Heart left ventricle (tissue), 16 donors: ENCODE results near the gene PHF1. TPM values are rescaled to one million over a fixed set of nuclear protein-coding genes. Genes with fewer than 3 reads are reported as not detected.
"Not testable (repeated sequence)": the region's sequence is repeated elsewhere in the genome, so short reads cannot be mapped to it uniquely, and the experiment has no call there.

ENCODE experiments used
- ATAC-seq, 4 donors: fragments of 200-7000 bp; cut with Tn5 transposase; one replicate each; pipeline ENCODE4 v1.9.1; 2020 to 2022; ENCODE audit warnings: moderate library complexity in 4 of 4, mild to moderate bottlenecking in 3 of 4, moderate number of reproducible peaks in 1 of 4
- DNase-seq, 5 donors: peaks; one replicate each; pipeline ENCODE4 v3.0.0-alpha.2; 2020
- H3K27ac ChIP-seq, 12 donors: fragments of 200-600 bp; sonication (generic) in 4 of 12; one replicate each; pipeline versions ENCODE4 v1.5.0 to v1.8.0; 2016 to 2022; ENCODE audit warnings: mild to moderate bottlenecking in 2 of 12
- H3K27me3 ChIP-seq, 9 donors: fragments of 200-600 bp; sonication (generic) in 2 of 9; one replicate each; pipeline versions ENCODE4 v1.5.1 to v1.8.0; 2016 to 2022; ENCODE audit warnings: mild to moderate bottlenecking in 3 of 9
- H3K36me3 ChIP-seq, 9 donors: fragments of 200-600 bp; sonication (generic) in 2 of 9; one replicate each; pipeline versions ENCODE4 v1.5.0 to v1.8.0; 2018 to 2022; ENCODE audit warnings: mild to moderate bottlenecking in 2 of 9
- H3K4me1 ChIP-seq, 12 donors: fragments of 200-600 bp; sonication (generic) in 4 of 12; one replicate each; pipeline versions ENCODE4 v1.5.0 to v1.8.0; 2016 to 2022; ENCODE audit warnings: mild to moderate bottlenecking in 3 of 12
- H3K4me3 ChIP-seq, 12 donors: fragments of 200-600 bp; sonication (generic) in 4 of 12; one replicate each; pipeline versions ENCODE4 v1.5.0 to v1.8.0; 2017 to 2022; ENCODE audit warnings: mild to moderate bottlenecking in 9 of 12, moderate library complexity in 4 of 12
- H3K9me3 ChIP-seq, 12 donors: fragments of 200-600 bp; sonication (generic) in 4 of 12; one replicate each; pipeline versions ENCODE4 v1.5.0 to v1.8.0; 2016 to 2022; ENCODE audit warnings: mild to moderate bottlenecking in 1 of 12
- POLR2A ChIP-seq, 2 donors: fragments of 450-650 bp; IDR thresholded peaks; one replicate each; pipeline ENCODE4 v1.6.1; 2017; ENCODE audit warnings: antibody characterized with exemption in 2 of 2, mild to moderate bottlenecking in 2 of 2, moderate library complexity in 2 of 2
- WGBS, 4 donors: extraction: QIAGEN DNeasy Blood & Tissue Kit in 2 of 4; methylation state at CpG; one replicate each; pipeline versions ENCODE4 v1.1.5 to v1.1.7; 2013 to 2018; 5-methylcytosine and 5-hydroxymethylcytosine counted together
- intact Hi-C, 10 donors: fragments of 100-400 bp; cut with DNase I; formaldehyde crosslinking; loops; one replicate each; pipeline versions ENCODE4 v1.11.1 to v1.14.2; 2022
- polyA plus RNA-seq, 2 donors: library from polyadenylated mRNA; stranded (reverse); fragments of 200-250 nt; gene quantifications; one replicate each; pipeline ENCODE4 v1.2.3, GENCODE V29; 2013
- total RNA-seq, 9 donors: library from RNA; depleted of rRNA in 2 of 9; stranded (reverse); fragments of >200 nt in 2 of 9; fragmentation: NEBNext Ultra II Directional in 3 of 9; extraction: Animal tissue kit (Norgen Biotek cat#: 25700) in 3 of 9; gene quantifications; one replicate each; pipeline versions ENCODE4 v1.1.0 to v1.2.4, GENCODE V29; 2016 to 2023
- TF ChIP-seq, protein P1 (sequence below), 12 donors: fragments of 200-600 bp; sonication (generic) in 4 of 12; IDR thresholded peaks; one replicate each; pipeline versions ENCODE4 v1.5.0 to v1.8.0; 2018 to 2022; ENCODE audit warnings: antibody characterized with exemption in 12 of 12, mild to moderate bottlenecking in 5 of 12
- donor health status: ischemic (EF 13 %, LVEDD 7.1; RV severe dilation, severe dysfunction).
- donor health status: healthy with polysubstance abuse.
- donor health status: DM: no; HTN: yes; CAD: no.
- donor health status: DM: no; HTN: no; CAD: no.
- donor health status: ischemic (EF 25% LVEDD 6.9; RV normal size, moderate dysfunction).
- donor health status: ischemic (EF 25% LVEDD 5.7; RV mildly dilated, moderate dysfunction).
- donor health status: healthy.
- donor health status: DM: yes; HTN: yes; CAD: no.
- donor health status: ischemic (EF 35%, LVEDD 5.7; RV mildly dilated, moderate dysfunction).
- donor health status: nonischemic (EF 11% LVEDD 7.7; RV severe dilation, severe dysfunction).
- donor health status: DM: yes; HTN: yes; CAD: no.
- donor health status: PGD.
- donor health status: ischemic (EF 29% LVEDD 5.4; RV normal size, mild dysfunction).
- donor health status: nonischemic (EF 23%, LVEDD 6.1; RV moderate dilation, normal function).

Gene PHF1
- total and polyA plus RNA-seq, 11 donors, result 43.0 to 82.1 (median 50.0) TPM

DNA sequence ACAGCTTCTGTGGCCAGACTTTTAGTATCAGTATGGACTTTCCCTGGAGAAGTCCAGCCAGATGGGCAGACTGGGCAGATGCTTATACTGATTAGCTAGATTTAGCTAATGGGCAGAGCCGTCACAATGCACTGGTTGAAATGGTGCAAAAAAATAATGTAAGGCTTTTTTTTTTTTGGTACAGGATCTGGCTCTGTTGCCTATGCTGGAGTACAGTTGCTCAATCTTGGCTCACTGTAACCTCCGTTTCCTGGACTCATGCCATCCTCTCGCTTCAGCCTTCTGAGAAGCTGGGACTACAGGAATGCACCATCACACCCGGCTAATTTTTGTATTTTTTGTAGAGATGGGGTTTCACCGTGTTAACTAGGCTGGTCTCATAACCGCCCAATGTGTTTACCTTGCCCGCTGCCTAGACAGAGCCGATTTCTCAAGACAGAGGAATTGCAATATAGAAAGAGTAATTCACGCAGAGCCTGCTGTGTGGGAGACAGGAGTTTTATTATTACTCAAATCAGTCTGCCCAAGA lies 35.6 kb upstream of the PHF1 start:
- no peak overlapping the region for H3K4me3 ChIP-seq
- H3K27ac ChIP-seq, result peak overlapping the region in 9 of 12 donors; percentile 23 to 91 (median 46)
- no peaks in the 10 kb centered on the region for H3K27me3 ChIP-seq
- ATAC-seq (peak; percentile 81 to 93 (median 92)), DNase-seq (peak; percentile 65 to 80 (median 74))
- no peak for TF ChIP-seq POLR2A (IDR thresholded peaks at IDR 0.05)
- TF ChIP-seq, protein P1, sequence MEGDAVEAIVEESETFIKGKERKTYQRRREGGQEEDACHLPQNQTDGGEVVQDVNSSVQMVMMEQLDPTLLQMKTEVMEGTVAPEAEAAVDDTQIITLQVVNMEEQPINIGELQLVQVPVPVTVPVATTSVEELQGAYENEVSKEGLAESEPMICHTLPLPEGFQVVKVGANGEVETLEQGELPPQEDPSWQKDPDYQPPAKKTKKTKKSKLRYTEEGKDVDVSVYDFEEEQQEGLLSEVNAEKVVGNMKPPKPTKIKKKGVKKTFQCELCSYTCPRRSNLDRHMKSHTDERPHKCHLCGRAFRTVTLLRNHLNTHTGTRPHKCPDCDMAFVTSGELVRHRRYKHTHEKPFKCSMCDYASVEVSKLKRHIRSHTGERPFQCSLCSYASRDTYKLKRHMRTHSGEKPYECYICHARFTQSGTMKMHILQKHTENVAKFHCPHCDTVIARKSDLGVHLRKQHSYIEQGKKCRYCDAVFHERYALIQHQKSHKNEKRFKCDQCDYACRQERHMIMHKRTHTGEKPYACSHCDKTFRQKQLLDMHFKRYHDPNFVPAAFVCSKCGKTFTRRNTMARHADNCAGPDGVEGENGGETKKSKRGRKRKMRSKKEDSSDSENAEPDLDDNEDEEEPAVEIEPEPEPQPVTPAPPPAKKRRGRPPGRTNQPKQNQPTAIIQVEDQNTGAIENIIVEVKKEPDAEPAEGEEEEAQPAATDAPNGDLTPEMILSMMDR (IDR thresholded peaks at IDR 0.05), result no peak
- intact Hi-C loops, result no loop called here
- H3K36me3 ChIP-seq, result no peaks in the 10 kb centered on the region
- no peaks in the 10 kb centered on the region for H3K9me3 ChIP-seq
- 25 to 35% (median 29%) methylated on average over 9 of the region's 9 CpGs for WGBS, 4 donors
- H3K4me1 ChIP-seq, result peaks cover 0 to 55% (median 11%) of the 10 kb centered on the region in 12 donors

DNA sequence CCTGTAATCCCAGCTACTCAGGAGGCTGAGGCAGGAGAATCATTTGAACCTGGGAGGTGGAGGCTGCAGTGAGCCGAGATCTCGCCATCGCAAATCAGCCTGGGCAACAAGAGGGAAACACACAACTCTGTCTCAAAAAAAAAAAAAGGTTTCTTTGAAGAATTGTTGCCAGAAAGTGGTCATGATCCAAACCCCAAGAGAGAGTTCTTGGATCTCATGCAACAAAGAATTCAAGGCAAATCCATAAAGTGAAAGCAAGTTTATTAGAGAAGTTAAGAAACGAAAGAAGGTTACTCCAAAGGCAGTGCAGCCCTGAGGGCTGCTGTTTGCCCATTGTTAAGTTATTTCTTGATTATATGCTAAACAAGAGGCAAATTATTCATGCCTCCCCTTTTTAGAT lies 33.6 kb upstream of the PHF1 start:
- Histone ChIP-seq H3K4me1 (peaks cover 0 to 55% (median 11%) of the 10 kb centered on the region in 12 donors), H3K36me3 (no peaks in the 10 kb centered on the region), H3K4me3 (peak overlapping the region in 1 of 12 donors; percentile 4), H3K27ac (peak overlapping the region in 1 of 12 donors; percentile 91), H3K27me3 (no peaks in the 10 kb centered on the region), H3K9me3 (no peaks in the 10 kb centered on the region)
- ATAC-seq (no peak), DNase-seq (no peak)
- no peak for TF ChIP-seq POLR2A (IDR thresholded peaks at IDR 0.05)
- TF ChIP-seq, protein P1 (IDR thresholded peaks at IDR 0.05), result no peak
- 68 to 75% (median 74%) methylated on average over 4 of the region's 4 CpGs for WGBS, 4 donors
- intact Hi-C loops, result no loop called here

DNA sequence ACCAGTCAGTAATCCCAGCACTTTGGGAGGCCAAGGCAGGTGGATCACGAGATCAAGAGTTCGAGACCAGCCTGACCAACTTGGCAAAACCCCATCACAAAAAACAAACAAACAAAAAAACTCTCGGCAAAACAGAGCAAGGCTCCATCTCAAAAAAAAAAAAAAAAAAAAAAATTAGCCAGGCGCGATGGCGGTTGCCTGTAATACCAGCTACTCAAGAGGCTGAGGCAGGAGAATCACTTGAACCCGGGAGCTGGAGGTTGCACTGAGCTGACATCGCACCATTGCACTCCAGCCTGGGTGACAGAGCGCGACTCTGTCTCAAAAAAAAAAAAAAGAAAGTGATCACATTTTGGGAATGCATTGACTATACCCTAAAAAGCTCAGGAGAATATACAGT lies 31.6 kb upstream of the PHF1 start:
- H3K4me1 ChIP-seq, result peaks cover 0 to 38% (median 11%) of the 10 kb centered on the region in 12 donors
- 92 to 94% (median 93%) methylated on average over 10 of the region's 10 CpGs for WGBS, 4 donors
- H3K4me3 ChIP-seq, H3K36me3 ChIP-seq, DNase-seq, intact Hi-C loops, H3K9me3 ChIP-seq, H3K27me3 ChIP-seq, ATAC-seq, H3K27ac ChIP-seq: not testable (repeated sequence)

DNA sequence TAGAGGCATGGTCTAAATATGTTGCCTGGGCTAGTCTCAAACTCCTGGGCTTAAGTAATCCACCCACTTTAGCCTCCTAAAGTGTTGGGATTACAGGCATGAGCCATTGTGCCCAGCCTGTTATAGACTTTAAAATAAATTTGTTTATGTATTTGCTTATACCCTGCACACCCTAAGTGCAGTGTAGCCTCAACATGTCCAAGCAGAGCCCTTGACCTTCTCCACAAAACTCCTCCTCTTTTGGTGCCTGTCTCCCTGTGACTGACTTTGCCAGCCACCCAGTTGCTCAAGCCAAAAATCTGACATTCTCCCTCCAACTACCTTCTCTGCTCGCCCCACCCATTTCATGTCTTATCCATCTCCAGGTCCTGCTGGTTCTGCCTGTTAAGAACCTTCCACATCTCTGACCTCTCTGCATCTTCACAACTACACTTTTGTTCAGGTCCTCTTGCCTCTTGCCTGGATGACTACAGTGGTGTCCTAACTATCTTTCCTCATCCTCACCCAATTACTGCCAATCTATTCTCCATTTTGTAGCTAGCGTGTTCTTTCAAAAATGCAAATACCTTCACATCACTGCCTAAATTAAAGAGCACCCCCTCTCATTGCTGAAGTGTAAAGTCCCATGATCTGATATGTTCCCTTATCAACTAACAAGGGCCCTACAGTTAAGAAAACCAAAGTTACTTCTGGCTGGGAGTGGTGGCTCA lies 30.4 kb upstream of the PHF1 start:
- Histone ChIP-seq H3K4me3 (no peak overlapping the region), H3K27me3 (no peaks in the 10 kb centered on the region), H3K9me3 (no peaks in the 10 kb centered on the region), H3K27ac (no peak overlapping the region), H3K36me3 (no peaks in the 10 kb centered on the region), H3K4me1 (peaks cover 0 to 25% (median 3%) of the 10 kb centered on the region in 12 donors)
- TF ChIP-seq POLR2A (IDR thresholded peaks at IDR 0.05), result no peak
- TF ChIP-seq, protein P1 (IDR thresholded peaks at IDR 0.05), result no peak
- ATAC-seq (no peak), DNase-seq (no peak)
- intact Hi-C loops, result no loop called here
- WGBS, 4 donors, result 88 to 96% (median 92%) methylated on average over 2 of the region's 2 CpGs
